Right lobe of liver (tissue), 6 donors: Measurements from ENCODE around the gene FGF22. TPM values are rescaled to one million over a fixed set of nuclear protein-coding genes. Genes with fewer than 3 reads are reported as not detected.

Experiments used
- ATAC-seq, 4 donors: fragments of 200-7000 bp; cut with Tn5 transposase; one replicate each; pipeline ENCODE4 v1.9.1; 2020; ENCODE audit warnings: mild to moderate bottlenecking in 4 of 4, moderate library complexity in 4 of 4
- DNase-seq, 3 donors: peaks; one replicate each; pipeline ENCODE4 v3.0.0-alpha.2; 2020
- H3K27ac ChIP-seq, 3 donors: fragments of 200-600 bp; one replicate each; pipeline ENCODE4 v1.8.0; 2022
- H3K27me3 ChIP-seq, 2 donors: fragments of 200-600 bp; one replicate each; pipeline ENCODE4 v1.8.0; 2022
- H3K36me3 ChIP-seq, 4 donors: fragments of 200-600 bp; sonication (generic) in 1 of 4; one replicate each; pipeline versions ENCODE4 v1.5.1 to v1.8.0; 2017 to 2022; ENCODE audit warnings: control low read depth in 1 of 4
- H3K4me1 ChIP-seq, 4 donors: fragments of 200-600 bp; sonication (generic) in 1 of 4; one replicate each; pipeline versions ENCODE4 v1.5.1 to v1.8.0; 2017 to 2022; ENCODE audit warnings: control low read depth in 1 of 4
- H3K4me3 ChIP-seq, 3 donors: fragments of 200-600 bp; one replicate each; pipeline ENCODE4 v1.8.0; 2022
- H3K9me3 ChIP-seq, 4 donors: fragments of 200-600 bp; sonication (generic) in 1 of 4; one replicate each; pipeline versions ENCODE4 v1.5.1 to v1.8.0; 2017 to 2022; ENCODE audit warnings: control low read depth in 1 of 4
- POLR2A ChIP-seq: fragments of 450-650 bp; IDR thresholded peaks from one replicate; pipeline ENCODE4 v1.6.1; 2017; ENCODE audit warnings: antibody characterized with exemption, mild to moderate bottlenecking
- WGBS: methylation state at CpG from one replicate; pipeline ENCODE4 v1.1.6; 2018; ENCODE audit warnings: low coverage, low lambda C conversion rate; ENCODE audit not compliant: insufficient coverage; ENCODE audit errors: missing lambda C conversion rate; 5-methylcytosine and 5-hydroxymethylcytosine counted together
- intact Hi-C, 2 donors: fragments of 100-400 bp; cut with DNase I; formaldehyde crosslinking; loops; one replicate each; pipeline versions ENCODE4 v1.11.2 to v1.14.1; 2022
- total RNA-seq, 6 experiments: library from RNA; depleted of rRNA in 2 of 6; stranded (reverse); fragments of >200 nt in 2 of 6; fragmentation: NEBNext Ultra II Directional in 3 of 6; extraction: Animal tissue kit (Norgen Biotek cat#: 25700) in 3 of 6; gene quantifications; one replicate each; pipeline versions ENCODE4 v1.1.0 to v1.2.4, GENCODE V29; 2016 to 2023
- TF ChIP-seq, protein P1 (sequence below), 4 donors: fragments of 200-600 bp in 3 of 4; fragments of 450-650 bp in 1 of 4; IDR thresholded peaks; one replicate each; pipeline versions ENCODE4 v1.5.1 to v1.8.0; 2016 to 2022; ENCODE audit warnings: antibody characterized with exemption in 4 of 4, mild to moderate bottlenecking in 2 of 4
- donor health status: DM: no; HTN: yes; CAD: no.
- donor health status: DM: no; HTN: no; CAD: no.
- donor health status: DM: no; HTN: no; CAD: no.
- donor health status: DM: no; HTN: yes; CAD: no.
- donor health status: DM: no; HTN: yes; CAD: no.

FGF22 gene
- total RNA-seq, 6 experiments from 2014 or later, result 0.15 TPM; not detected in 5

DNA sequence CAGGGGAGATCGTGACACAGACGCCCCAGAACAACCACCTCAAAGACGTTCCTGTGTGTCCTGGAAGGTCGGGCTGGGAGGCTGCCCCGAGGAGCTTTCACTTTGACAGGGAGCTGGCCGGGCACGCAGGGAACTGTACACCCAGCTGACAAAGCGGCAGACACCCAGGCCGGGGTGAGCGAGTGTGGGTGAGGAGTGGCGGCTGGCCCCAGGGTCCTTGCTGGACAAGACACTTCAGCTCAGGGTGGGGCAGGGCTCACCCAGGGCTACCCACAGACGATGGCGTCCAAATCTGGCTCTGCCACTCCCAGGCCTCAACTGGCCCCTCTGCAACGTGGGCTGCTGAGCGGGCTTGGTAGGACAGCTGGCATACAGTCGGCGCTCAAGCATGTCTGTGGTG, 2.0 kb downstream of the FGF22 start:
- peaks cover 0 to 6% (median under 1%) of the 10 kb centered on the region in 4 donors for H3K36me3 ChIP-seq
- DNase-seq (no peak), ATAC-seq (no peak)
- TF ChIP-seq, protein P1, sequence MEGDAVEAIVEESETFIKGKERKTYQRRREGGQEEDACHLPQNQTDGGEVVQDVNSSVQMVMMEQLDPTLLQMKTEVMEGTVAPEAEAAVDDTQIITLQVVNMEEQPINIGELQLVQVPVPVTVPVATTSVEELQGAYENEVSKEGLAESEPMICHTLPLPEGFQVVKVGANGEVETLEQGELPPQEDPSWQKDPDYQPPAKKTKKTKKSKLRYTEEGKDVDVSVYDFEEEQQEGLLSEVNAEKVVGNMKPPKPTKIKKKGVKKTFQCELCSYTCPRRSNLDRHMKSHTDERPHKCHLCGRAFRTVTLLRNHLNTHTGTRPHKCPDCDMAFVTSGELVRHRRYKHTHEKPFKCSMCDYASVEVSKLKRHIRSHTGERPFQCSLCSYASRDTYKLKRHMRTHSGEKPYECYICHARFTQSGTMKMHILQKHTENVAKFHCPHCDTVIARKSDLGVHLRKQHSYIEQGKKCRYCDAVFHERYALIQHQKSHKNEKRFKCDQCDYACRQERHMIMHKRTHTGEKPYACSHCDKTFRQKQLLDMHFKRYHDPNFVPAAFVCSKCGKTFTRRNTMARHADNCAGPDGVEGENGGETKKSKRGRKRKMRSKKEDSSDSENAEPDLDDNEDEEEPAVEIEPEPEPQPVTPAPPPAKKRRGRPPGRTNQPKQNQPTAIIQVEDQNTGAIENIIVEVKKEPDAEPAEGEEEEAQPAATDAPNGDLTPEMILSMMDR (IDR thresholded peaks at IDR 0.05), result no peak
- TF ChIP-seq POLR2A, result no peak
- H3K4me1 ChIP-seq, result no peaks in the 10 kb centered on the region
- H3K4me3 ChIP-seq, result no peak overlapping the region
- no peak overlapping the region for H3K27ac ChIP-seq
- WGBS, result 90% methylated on average over 4 of the region's 17 CpGs
- H3K9me3 ChIP-seq, result no peaks in the 10 kb centered on the region
- H3K27me3 ChIP-seq, result no peaks in the 10 kb centered on the region
- intact Hi-C loops, result no loop called here

GRCh38 chr19:642767-643727, 3.4 kb downstream of the FGF22 start:
- DNase-seq (peak in 1 of 3 donors; percentile 17), ATAC-seq (no peak)
- Histone ChIP-seq H3K4me3 (no peak overlapping the region), H3K27ac (no peak overlapping the region), H3K36me3 (peaks cover 0 to 19% (median 7%) of the 10 kb centered on the region in 4 donors), H3K4me1 (no peaks in the 10 kb centered on the region), H3K27me3 (no peaks in the 10 kb centered on the region), H3K9me3 (no peaks in the 10 kb centered on the region)
- intact Hi-C loops, result no loop called here
- WGBS, result no CpG with 5 or more reads among the region's 70 CpGs
- no peak for TF ChIP-seq POLR2A
- TF ChIP-seq, protein P1 (IDR thresholded peaks at IDR 0.05), result no peak

DNA sequence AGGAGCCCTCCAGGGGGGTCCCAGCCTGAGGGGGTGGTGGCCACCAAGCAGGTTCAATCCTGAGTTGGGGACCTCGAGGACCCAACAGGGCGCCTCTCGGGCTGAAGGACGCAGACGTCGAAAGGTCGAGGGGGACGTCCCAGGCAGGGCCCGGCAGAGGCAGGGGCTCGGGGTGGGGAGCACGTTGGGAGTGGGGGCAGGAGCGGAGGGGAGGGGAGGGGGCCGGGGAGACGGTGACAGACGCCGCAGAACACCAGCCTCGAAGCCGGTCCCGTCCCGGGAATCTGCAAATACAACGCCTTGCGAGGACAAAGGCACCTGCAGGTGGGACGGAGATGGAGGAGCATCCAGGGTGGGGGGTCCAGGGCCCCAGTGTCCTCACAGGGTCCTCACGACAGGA, 4.1 kb downstream of the FGF22 start:
- Histone ChIP-seq H3K36me3 (peaks cover 0 to 26% (median 11%) of the 10 kb centered on the region in 4 donors), H3K4me1 (no peaks in the 10 kb centered on the region), H3K27me3 (no peaks in the 10 kb centered on the region), H3K9me3 (no peaks in the 10 kb centered on the region), H3K4me3 (no peak overlapping the region), H3K27ac (no peak overlapping the region)
- no peak for TF ChIP-seq POLR2A
- TF ChIP-seq, protein P1 (IDR thresholded peaks at IDR 0.05), result no peak
- no peak for DNase-seq
- no peak for ATAC-seq
- 89% methylated on average over 8 of the region's 24 CpGs for WGBS
- intact Hi-C loops, result no loop called here

GRCh38 chr19:644363-644762, 4.7 kb downstream of the FGF22 start:
- no peak for TF ChIP-seq POLR2A
- TF ChIP-seq, protein P1 (IDR thresholded peaks at IDR 0.05), result no peak
- Histone ChIP-seq H3K27ac (no peak overlapping the region), H3K36me3 (peaks cover 0 to 31% (median 13%) of the 10 kb centered on the region in 4 donors), H3K9me3 (no peaks in the 10 kb centered on the region), H3K4me3 (no peak overlapping the region), H3K4me1 (no peaks in the 10 kb centered on the region), H3K27me3 (no peaks in the 10 kb centered on the region)
- no peak for DNase-seq
- no peak for ATAC-seq
- WGBS, result 40% methylated on average over 1 of the region's 28 CpGs
- intact Hi-C loops, result no loop called here
